ENCODE measurements around the gene MARCHF2. TPM values are rescaled to one million over a fixed set of nuclear protein-coding genes. Genes with fewer than 3 reads are reported as not detected.
A peak's percentile ranks its signal among the peaks of the same experiment; 100 is the strongest.

MARCHF2 gene
- total RNA-seq, 6 donors from 2014 or later: 72.2 to 266 (median 111) TPM

- WGBS, 2 donors: 90 to 92% methylated on average over 11 of the region's 11 CpGs
- TF ChIP-seq POLR2AphosphoS5 (IDR thresholded peaks at IDR 0.05) (no peak), EP300 (IDR thresholded peaks at IDR 0.05) (no peak), CTCF (IDR thresholded peaks at IDR 0.05) (no peak), POLR2A (IDR thresholded peaks at IDR 0.05) (no peak)
- ATAC-seq (ENCODE audit: low FRiP score in 2 of 2): no peak
- DNase-seq: no peak
- no peaks in the 10 kb centered on the region for H3K27me3 ChIP-seq
- peaks cover 32 to 85% (median 48%) of the 10 kb centered on the region in 4 donors for H3K36me3 ChIP-seq
- H3K4me1 ChIP-seq: peaks cover 19 to 82% (median 42%) of the 10 kb centered on the region in 4 donors
- H3K9me3 ChIP-seq: no peaks in the 10 kb centered on the region
- H3K27ac ChIP-seq: no peak overlapping the region
- H3K4me3 ChIP-seq: no peak overlapping the region
These were observed 69.6 kb downstream of the MARCHF2 start for GRCh38 chr19:8482696-8483095.

- Histone ChIP-seq H3K27me3 (no peaks in the 10 kb centered on the region), H3K4me1 (peaks cover 21 to 81% (median 42%) of the 10 kb centered on the region in 4 donors), H3K36me3 (peaks cover 37 to 85% (median 52%) of the 10 kb centered on the region in 4 donors), H3K4me3 (no peak overlapping the region), H3K9me3 (no peaks in the 10 kb centered on the region), H3K27ac (no peak overlapping the region)
- no peak for ATAC-seq (ENCODE audit: low FRiP score in 2 of 2)
- WGBS, 2 donors: 93 to 94% methylated on average over 8 of the region's 8 CpGs
- TF ChIP-seq EP300 (IDR thresholded peaks at IDR 0.05): no peak
- TF ChIP-seq POLR2AphosphoS5 (IDR thresholded peaks at IDR 0.05): no peak
- no peak for TF ChIP-seq CTCF (IDR thresholded peaks at IDR 0.05)
- no peak for TF ChIP-seq POLR2A (IDR thresholded peaks at IDR 0.05)
- no peak for DNase-seq
These were observed 70.1 kb downstream of the MARCHF2 start for GRCh38 chr19:8483165-8483564.

GRCh38 chr19:8484331-8484894, 71.3 kb downstream of the MARCHF2 start:
- ATAC-seq (ENCODE audit: low FRiP score in 2 of 2) (peak; percentile 35 to 64), DNase-seq (peak; percentile 41 to 82)
- TF ChIP-seq POLR2AphosphoS5 (IDR thresholded peaks at IDR 0.05) (peak in 1 of 2 donors; percentile 7), EP300 (IDR thresholded peaks at IDR 0.05) (no peak), CTCF (IDR thresholded peaks at IDR 0.05) (no peak)
- Histone ChIP-seq H3K9me3 (no peaks in the 10 kb centered on the region), H3K4me1 (peaks cover 22 to 75% (median 38%) of the 10 kb centered on the region in 4 donors), H3K27ac (peak overlapping the region; percentile 30 to 60 (median 54)), H3K27me3 (no peaks in the 10 kb centered on the region), H3K4me3 (no peak overlapping the region), H3K36me3 (peaks cover 38 to 89% (median 59%) of the 10 kb centered on the region in 4 donors)
- WGBS, 2 donors: 75 to 83% methylated on average over 8 to 18 of the region's 18 CpGs

- no peaks in the 10 kb centered on the region for H3K9me3 ChIP-seq
These were observed 72.7 kb downstream of the MARCHF2 start for GRCh38 chr19:8485561-8486371.

More at GRCh38 chr19:8485561-8486371, 72.7 kb downstream of the MARCHF2 start:
- no peak overlapping the region for H3K4me3 ChIP-seq
- ATAC-seq (ENCODE audit: low FRiP score in 2 of 2) (no peak), DNase-seq (peak in 1 of 2 donors; percentile 80)
- H3K4me1 ChIP-seq: peaks cover 15 to 69% (median 37%) of the 10 kb centered on the region in 4 donors
- TF ChIP-seq CTCF (IDR thresholded peaks at IDR 0.05) (no peak), POLR2A (IDR thresholded peaks at IDR 0.05) (no peak), EP300 (IDR thresholded peaks at IDR 0.05) (no peak), POLR2AphosphoS5 (IDR thresholded peaks at IDR 0.05) (no peak)
- H3K27me3 ChIP-seq: no peaks in the 10 kb centered on the region
- peaks cover 38 to 95% (median 69%) of the 10 kb centered on the region in 4 donors for H3K36me3 ChIP-seq
- H3K27ac ChIP-seq: peak overlapping the region in 3 of 4 donors; percentile 81 to 86 (median 83)
- 96 to 100% methylated on average over 1 to 52 of the region's 62 CpGs for WGBS, 2 donors
